DND-41 (cell line): Measurements from ENCODE around the gene RIMKLA.
A peak's percentile ranks its signal among the peaks of the same experiment; 100 is the strongest.

ENCODE experiments used
- ATAC-seq: fragments of 200-7000 bp; cut with Tn5 transposase; 3 replicates; pipeline ENCODE4 v1.9.1; 2021; ENCODE audit warnings: low read depth; ENCODE audit not compliant: insufficient read depth
- DNase-seq: peaks from one replicate; pipeline ENCODE4 v3.0.0-alpha.2; 2020
- H2AFZ ChIP-seq: 2 replicates; pipeline ENCODE4 v1.6.0; 2012; ENCODE audit warnings: low read depth, low read length
- H3K27ac ChIP-seq: 2 replicates; pipeline ENCODE4 v1.5.1; 2012; ENCODE audit warnings: low read length, inconsistent platforms
- H3K27me3 ChIP-seq: fragments of 200-600 bp; sonication (generic); 2 replicates; pipeline ENCODE4 v1.6.0; 2012; ENCODE audit warnings: low read length, mild to moderate bottlenecking, inconsistent platforms; ENCODE audit not compliant: insufficient read depth, poor library complexity
- H3K36me3 ChIP-seq: 2 replicates; pipeline ENCODE4 v1.5.1; 2012; ENCODE audit warnings: low read length, inconsistent platforms; ENCODE audit not compliant: insufficient read depth
- H3K4me1 ChIP-seq: 2 replicates; pipeline ENCODE4 v1.5.1; 2012; ENCODE audit warnings: mild to moderate bottlenecking, low read length; ENCODE audit not compliant: insufficient read depth
- H3K4me2 ChIP-seq: 2 replicates; pipeline ENCODE4 v1.6.0; 2012; ENCODE audit warnings: mild to moderate bottlenecking, moderate library complexity, low read length, inconsistent platforms; ENCODE audit not compliant: insufficient read depth
- H3K4me3 ChIP-seq, 2 experiments: fragments of 200-600 bp in 1 of 2; shearing (Covaris generic) in 1 of 2; 2 replicates each; pipeline ENCODE4 v1.5.1; 2012 to 2016; ENCODE audit warnings: inconsistent platforms in 2 of 2, low read length in 2 of 2, mild to moderate bottlenecking in 2 of 2, low read depth in 1 of 2, moderate library complexity in 1 of 2
- H3K79me2 ChIP-seq: 2 replicates; pipeline ENCODE4 v1.6.0; 2012; ENCODE audit warnings: low read length, inconsistent platforms; ENCODE audit not compliant: insufficient read depth
- H3K9ac ChIP-seq: 2 replicates; pipeline ENCODE4 v1.6.0; 2012; ENCODE audit warnings: low read depth, mild to moderate bottlenecking, inconsistent platforms, low read length, moderate library complexity
- H3K9me3 ChIP-seq: 2 replicates; pipeline ENCODE4 v1.5.1; 2012; ENCODE audit warnings: low read length, moderate library complexity, mild to moderate bottlenecking, inconsistent platforms; ENCODE audit not compliant: insufficient read depth, severe bottlenecking
- H4K20me1 ChIP-seq: 2 replicates; pipeline ENCODE4 v1.6.0; 2012; ENCODE audit warnings: low read length; ENCODE audit not compliant: insufficient read depth
- EZH2 ChIP-seq: IDR thresholded peaks from 3 replicates; pipeline ENCODE4 v1.6.1; 2012; ENCODE audit warnings: borderline replicate concordance, low read depth, mild to moderate bottlenecking, moderate library complexity, low read length, inconsistent platforms; ENCODE audit not compliant: severe bottlenecking
- TF ChIP-seq, protein P1 (sequence below): IDR thresholded peaks from 2 replicates; pipeline ENCODE4 v1.5.1; 2012; ENCODE audit warnings: borderline replicate concordance, low read length, moderate library complexity, mild to moderate bottlenecking; ENCODE audit not compliant: poor library complexity, severe bottlenecking; ENCODE audit errors: extremely low read depth

The RIMKLA gene

GRCh38 chr1:42380586-42381279, at the start of gene RIMKLA:
Gene RIMKLA, plus strand, starts transcription at chr1:42380792. Its CDS starts 143 bp downstream, at chr1:42380935.
- Histone ChIP-seq H4K20me1 (no peaks in the 10 kb centered on the region), H3K4me2 (peak within 1 kb of the TSS; percentile 97), H3K4me3 (peak within 1 kb of the TSS; percentile 47 to 95), H3K27me3 (peaks cover 16% of the 10 kb centered on the region), H3K9me3 (no peaks in the 10 kb centered on the region), H2AFZ (peak within 1 kb of the TSS; percentile 97), H3K36me3 (no peaks in the 10 kb centered on the region; the same call in 1 of the 2 replicates), H3K9ac (peak within 1 kb of the TSS; percentile 71), H3K79me2 (no peaks in the 10 kb centered on the region), H3K4me1 (peaks cover 24% of the 10 kb centered on the region), H3K27ac (peak within 1 kb of the TSS; percentile 36)
- ATAC-seq (peak; percentile 91), DNase-seq (peak; percentile 75)
- TF ChIP-seq, protein P1, sequence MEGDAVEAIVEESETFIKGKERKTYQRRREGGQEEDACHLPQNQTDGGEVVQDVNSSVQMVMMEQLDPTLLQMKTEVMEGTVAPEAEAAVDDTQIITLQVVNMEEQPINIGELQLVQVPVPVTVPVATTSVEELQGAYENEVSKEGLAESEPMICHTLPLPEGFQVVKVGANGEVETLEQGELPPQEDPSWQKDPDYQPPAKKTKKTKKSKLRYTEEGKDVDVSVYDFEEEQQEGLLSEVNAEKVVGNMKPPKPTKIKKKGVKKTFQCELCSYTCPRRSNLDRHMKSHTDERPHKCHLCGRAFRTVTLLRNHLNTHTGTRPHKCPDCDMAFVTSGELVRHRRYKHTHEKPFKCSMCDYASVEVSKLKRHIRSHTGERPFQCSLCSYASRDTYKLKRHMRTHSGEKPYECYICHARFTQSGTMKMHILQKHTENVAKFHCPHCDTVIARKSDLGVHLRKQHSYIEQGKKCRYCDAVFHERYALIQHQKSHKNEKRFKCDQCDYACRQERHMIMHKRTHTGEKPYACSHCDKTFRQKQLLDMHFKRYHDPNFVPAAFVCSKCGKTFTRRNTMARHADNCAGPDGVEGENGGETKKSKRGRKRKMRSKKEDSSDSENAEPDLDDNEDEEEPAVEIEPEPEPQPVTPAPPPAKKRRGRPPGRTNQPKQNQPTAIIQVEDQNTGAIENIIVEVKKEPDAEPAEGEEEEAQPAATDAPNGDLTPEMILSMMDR, result no peak
- TF ChIP-seq EZH2, result peak; percentile 83

- ATAC-seq (no peak), DNase-seq (no peak)
- H3K4me1 ChIP-seq, result peaks cover 39% of the 10 kb centered on the region
- H3K36me3 ChIP-seq, result no peaks in the 10 kb centered on the region; the same call in 1 of the 2 replicates
- peak overlapping the region; percentile 72 for H3K4me2 ChIP-seq
- peaks cover 81% of the 10 kb centered on the region for H3K79me2 ChIP-seq
- H3K27ac ChIP-seq, result no peak overlapping the region
- no peaks in the 10 kb centered on the region for H3K27me3 ChIP-seq
- no peak overlapping the region for H2AFZ ChIP-seq
- H3K9me3 ChIP-seq, result no peaks in the 10 kb centered on the region
- peak overlapping the region in 1 of 2 experiments; percentile 86; a peak in 2 of 4 replicates for H3K4me3 ChIP-seq
- peaks cover 62% of the 10 kb centered on the region for H4K20me1 ChIP-seq
- TF ChIP-seq EZH2, result no peak
- TF ChIP-seq, protein P1, result no peak
- peak overlapping the region; percentile 77 for H3K9ac ChIP-seq
Observed at GRCh38 chr1:42332877-42333276, 47.7 kb upstream of the RIMKLA start.

DNA sequence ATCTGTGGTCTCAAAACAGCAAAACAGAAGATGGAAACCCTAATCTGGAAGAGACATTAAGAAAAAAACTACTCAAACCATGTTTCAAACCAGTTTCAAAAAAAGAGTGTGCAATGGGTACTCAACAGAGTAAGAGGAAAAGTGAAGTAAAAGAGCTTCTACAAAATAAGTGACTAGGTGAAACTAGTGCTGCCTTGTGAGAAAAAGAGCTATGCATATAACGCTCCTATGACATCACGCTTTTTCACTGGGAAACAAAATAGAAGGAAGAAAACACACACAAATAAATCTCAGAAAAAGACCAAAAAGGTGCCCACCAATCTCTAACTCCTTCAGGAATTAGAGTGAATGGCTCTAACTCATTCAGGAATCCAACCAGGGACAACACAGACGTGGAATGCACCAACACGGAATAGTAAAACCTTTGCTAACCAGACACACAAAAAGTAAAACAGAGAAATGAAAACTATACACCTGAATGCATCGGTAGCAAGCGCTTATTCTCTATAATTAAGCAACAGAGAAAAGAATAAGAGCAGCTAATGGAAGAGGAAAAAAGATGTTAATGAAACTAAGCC, 46.8 kb upstream of the RIMKLA start:
- ATAC-seq, result no peak
- H3K4me2 ChIP-seq, result peak overlapping the region; percentile 72
- no peaks in the 10 kb centered on the region; the same call in 1 of the 2 replicates for H3K36me3 ChIP-seq
- H3K9me3 ChIP-seq, result no peaks in the 10 kb centered on the region
- H4K20me1 ChIP-seq, result peaks cover 53% of the 10 kb centered on the region
- H3K4me1 ChIP-seq, result peaks cover 39% of the 10 kb centered on the region
- DNase-seq, result no peak
- peak overlapping the region; percentile 78; the same call in 1 of the 2 replicates for H2AFZ ChIP-seq
- H3K79me2 ChIP-seq, result peaks cover 73% of the 10 kb centered on the region
- H3K4me3 ChIP-seq, result peak overlapping the region; percentile 71 to 86
- TF ChIP-seq, protein P1, result no peak
- peak overlapping the region; percentile 77 for H3K9ac ChIP-seq
- peak overlapping the region; percentile 75 for H3K27ac ChIP-seq
- no peaks in the 10 kb centered on the region for H3K27me3 ChIP-seq
